Suprapubic skin (tissue), 4 donors: Measurements from ENCODE around the gene IFI16. TPM values are rescaled to one million over a fixed set of nuclear protein-coding genes. Genes with fewer than 3 reads are reported as not detected.

ENCODE experiments used
- DNase-seq, 2 donors: peaks; one replicate each; pipeline ENCODE4 v3.0.0-alpha.2; 2019; ENCODE audit warnings: low spot score in 2 of 2
- H3K27ac ChIP-seq: fragments of 200-600 bp; sonication (generic); one replicate; pipeline ENCODE4 v1.5.1; 2019
- H3K27me3 ChIP-seq: fragments of 200-600 bp; sonication (generic); one replicate; pipeline ENCODE4 v1.5.1; 2019
- H3K36me3 ChIP-seq: fragments of 200-600 bp; sonication (generic); one replicate; pipeline ENCODE4 v1.5.1; 2019
- H3K4me1 ChIP-seq: fragments of 200-600 bp; sonication (generic); one replicate; pipeline ENCODE4 v1.5.1; 2019
- H3K4me3 ChIP-seq: fragments of 200-600 bp; sonication (generic); one replicate; pipeline ENCODE4 v1.5.1; 2019; ENCODE audit warnings: mild to moderate bottlenecking
- H3K9me3 ChIP-seq: fragments of 200-600 bp; sonication (generic); one replicate; pipeline ENCODE4 v1.5.1; 2019
- CTCF ChIP-seq, 2 donors: fragments of 200-600 bp in 1 of 2; fragments of 450-650 bp in 1 of 2; sonication (generic) in 1 of 2; IDR thresholded peaks; one replicate each; pipeline ENCODE4 v1.5.1; 2016 to 2019; ENCODE audit warnings: antibody characterized with exemption in 2 of 2, mild to moderate bottlenecking in 1 of 2, moderate library complexity in 1 of 2
- EP300 ChIP-seq: sonication (generic); formaldehyde crosslinking; IDR thresholded peaks from one replicate; pipeline ENCODE4 v1.6.1; 2017; ENCODE audit warnings: antibody characterized with exemption
- POLR2A ChIP-seq, 2 donors: fragments of 450-650 bp; IDR thresholded peaks; one replicate each; pipeline ENCODE4 v1.6.1; 2017; ENCODE audit warnings: antibody characterized with exemption in 2 of 2, mild to moderate bottlenecking in 2 of 2, moderate library complexity in 2 of 2
- POLR2AphosphoS5 ChIP-seq, 3 donors: sonication (generic); formaldehyde crosslinking; IDR thresholded peaks; one replicate each; pipeline ENCODE4 v1.6.1; 2017; ENCODE audit warnings: antibody characterized with exemption in 3 of 3
- WGBS: methylation state at CpG from one replicate; pipeline ENCODE4 v1.1.5; 2018; 5-methylcytosine and 5-hydroxymethylcytosine counted together
- total RNA-seq, 4 donors: library from RNA; depleted of rRNA; stranded (reverse); fragments of >200 nt; gene quantifications; one replicate each; pipeline ENCODE4 v1.1.0, GENCODE V29; 2016

The IFI16 gene
- total RNA-seq, 4 donors from 2014 or later = 52.3 to 70.4 (median 66.0) TPM

- no peak overlapping the region for H3K4me3 ChIP-seq
- no peaks in the 10 kb centered on the region for H3K9me3 ChIP-seq
- no peaks in the 10 kb centered on the region for H3K36me3 ChIP-seq
- H3K4me1 ChIP-seq = no peaks in the 10 kb centered on the region
- TF ChIP-seq EP300 (no peak), POLR2AphosphoS5 (IDR thresholded peaks at IDR 0.05) (no peak), CTCF (IDR thresholded peaks at IDR 0.05) (no peak), POLR2A (IDR thresholded peaks at IDR 0.05) (no peak)
- no peak overlapping the region for H3K27ac ChIP-seq
- no peaks in the 10 kb centered on the region for H3K27me3 ChIP-seq
- DNase-seq = no peak
Measured at GRCh38 chr1:158984386-158984785, 25.3 kb upstream of the IFI16 start.

- no peak for TF ChIP-seq POLR2AphosphoS5 (IDR thresholded peaks at IDR 0.05)
- TF ChIP-seq EP300 = no peak
- TF ChIP-seq POLR2A (IDR thresholded peaks at IDR 0.05) = no peak
- no peak for TF ChIP-seq CTCF (IDR thresholded peaks at IDR 0.05)
- Histone ChIP-seq H3K27me3 (peaks cover 4% of the 10 kb centered on the region), H3K27ac (no peak overlapping the region), H3K4me1 (no peaks in the 10 kb centered on the region), H3K36me3 (no peaks in the 10 kb centered on the region), H3K9me3 (no peaks in the 10 kb centered on the region), H3K4me3 (no peak overlapping the region)
- no peak for DNase-seq
- WGBS = 22% methylated on average over 1 of the region's 1 CpG
Measured at GRCh38 chr1:158989424-158989823, 20.3 kb upstream of the IFI16 start.

- H3K27ac ChIP-seq = no peak overlapping the region
- DNase-seq = no peak
- no peaks in the 10 kb centered on the region for H3K4me1 ChIP-seq
- H3K27me3 ChIP-seq = peaks cover 4% of the 10 kb centered on the region
- TF ChIP-seq CTCF (IDR thresholded peaks at IDR 0.05) = no peak
- TF ChIP-seq EP300 = no peak
- TF ChIP-seq POLR2AphosphoS5 (IDR thresholded peaks at IDR 0.05) = no peak
- TF ChIP-seq POLR2A (IDR thresholded peaks at IDR 0.05) = no peak
- no peaks in the 10 kb centered on the region for H3K36me3 ChIP-seq
- 89% methylated on average over 4 of the region's 4 CpGs for WGBS
- H3K9me3 ChIP-seq = no peaks in the 10 kb centered on the region
- H3K4me3 ChIP-seq = no peak overlapping the region
Measured at GRCh38 chr1:158992787-158993312, 16.9 kb upstream of the IFI16 start.

- Histone ChIP-seq H3K9me3 (no peaks in the 10 kb centered on the region), H3K36me3 (no peaks in the 10 kb centered on the region), H3K27me3 (peaks cover 3% of the 10 kb centered on the region), H3K4me3 (no peak overlapping the region), H3K4me1 (peaks cover 23% of the 10 kb centered on the region), H3K27ac (no peak overlapping the region)
- no peak for DNase-seq
- TF ChIP-seq EP300 (no peak), POLR2AphosphoS5 (IDR thresholded peaks at IDR 0.05) (no peak), POLR2A (IDR thresholded peaks at IDR 0.05) (no peak), CTCF (IDR thresholded peaks at IDR 0.05) (no peak)
- WGBS = 70% methylated on average over 5 of the region's 5 CpGs
Measured at GRCh38 chr1:158996998-158997397, 12.7 kb upstream of the IFI16 start.

- peak overlapping the region; percentile 57 for H3K4me3 ChIP-seq
- TF ChIP-seq POLR2A (IDR thresholded peaks at IDR 0.05) (no peak), EP300 (no peak), POLR2AphosphoS5 (IDR thresholded peaks at IDR 0.05) (no peak), CTCF (IDR thresholded peaks at IDR 0.05) (no peak)
- WGBS = 48% methylated on average over 6 of the region's 6 CpGs
Measured at GRCh38 chr1:158998037-158998780, 11.5 kb upstream of the IFI16 start.

More at GRCh38 chr1:158998037-158998780, 11.5 kb upstream of the IFI16 start:
- H3K27ac ChIP-seq = no peak overlapping the region
- H3K36me3 ChIP-seq = no peaks in the 10 kb centered on the region
- no peaks in the 10 kb centered on the region for H3K27me3 ChIP-seq
- no peak for DNase-seq
- peaks cover 34% of the 10 kb centered on the region for H3K4me1 ChIP-seq
- H3K9me3 ChIP-seq = no peaks in the 10 kb centered on the region
